Stomach (tissue), 9 donors: Measurements from ENCODE around the gene EPB41. TPM values are rescaled to one million over a fixed set of nuclear protein-coding genes. Genes with fewer than 3 reads are reported as not detected.
A peak's percentile ranks its signal among the peaks of the same experiment; 100 is the strongest.
"Not testable (repeated sequence)": the region's sequence is repeated elsewhere in the genome, so short reads cannot be mapped to it uniquely, and the experiment has no call there.

Experiments used
- DNase-seq, 2 donors: peaks; one replicate each; pipeline versions ENCODE4 v3.0.0 to v3.0.0-alpha.2; 2013 to 2019
- H3K27ac ChIP-seq, 5 donors: fragments of 200-600 bp in 4 of 5; sonication (generic) in 4 of 5; one replicate each; pipeline ENCODE4 v1.5.1; 2013 to 2019; ENCODE audit warnings: mild to moderate bottlenecking in 1 of 5, moderate library complexity in 1 of 5
- H3K27me3 ChIP-seq, 3 donors: fragments of 200-600 bp; sonication (generic); one replicate each; pipeline ENCODE4 v1.5.1; 2017 to 2019; ENCODE audit warnings: mixed run types in 1 of 3
- H3K36me3 ChIP-seq, 4 donors: fragments of 200-600 bp; sonication (generic); 1 replicate in 3 of 4; 2 replicates in 1 of 4; pipeline ENCODE4 v1.5.1; 2016 to 2019
- H3K4me1 ChIP-seq, 4 donors: fragments of 200-600 bp; sonication (generic); one replicate each; pipeline ENCODE4 v1.5.1; 2016 to 2019
- H3K4me3 ChIP-seq, 4 donors: fragments of 200-600 bp; sonication (generic) in 3 of 4; one replicate each; pipeline ENCODE4 v1.5.1; 2016 to 2019; ENCODE audit warnings: mild to moderate bottlenecking in 1 of 4
- H3K9me3 ChIP-seq, 4 donors: fragments of 200-600 bp; sonication (generic); one replicate each; pipeline ENCODE4 v1.5.1; 2016 to 2019
- CTCF ChIP-seq, 7 experiments: fragments of 450-650 bp in 4 of 7; fragments of 200-600 bp in 3 of 7; sonication (generic) in 3 of 7; IDR thresholded peaks; one replicate each; pipeline ENCODE4 v1.5.1; 2016 to 2019; ENCODE audit warnings: antibody characterized with exemption in 7 of 7, control low read depth in 2 of 7, mild to moderate bottlenecking in 1 of 7
- EP300 ChIP-seq: sonication (generic); formaldehyde crosslinking; IDR thresholded peaks from one replicate; pipeline ENCODE4 v1.6.1; 2017; ENCODE audit warnings: antibody characterized with exemption
- POLR2A ChIP-seq, 4 donors: fragments of 450-650 bp; IDR thresholded peaks; one replicate each; pipeline ENCODE4 v1.6.1; 2016; ENCODE audit warnings: antibody characterized with exemption in 4 of 4, control low read depth in 2 of 4, mild to moderate bottlenecking in 1 of 4, moderate library complexity in 1 of 4
- POLR2AphosphoS5 ChIP-seq, 3 donors: sonication (generic); formaldehyde crosslinking; IDR thresholded peaks; one replicate each; pipeline ENCODE4 v1.6.1; 2016; ENCODE audit warnings: antibody characterized with exemption in 3 of 3
- WGBS, 5 donors: extraction: QIAGEN DNeasy Blood & Tissue Kit in 3 of 5; methylation state at CpG; one replicate each; pipeline versions ENCODE4 v1.1.5 to v1.1.7; 2013 to 2018; 5-methylcytosine and 5-hydroxymethylcytosine counted together
- intact Hi-C: fragments of 100-400 bp; cut with DNase I; formaldehyde crosslinking; loops from one replicate; pipeline ENCODE4 v1.15.1; 2023; ENCODE audit warnings: low total_unique reads
- polyA plus RNA-seq, 3 donors: library from polyadenylated mRNA; stranded (reverse); fragments of 200-250 nt; gene quantifications; one replicate each; pipeline ENCODE4 v1.2.3, GENCODE V29; 2013
- total RNA-seq, 5 donors: library from RNA; depleted of rRNA; stranded (reverse); fragments of >200 nt; gene quantifications; one replicate each; pipeline versions ENCODE4 v1.1.0 to v1.2.3, GENCODE V29; 2014 to 2016
- donor health status: healthy with polysubstance abuse.
- donor health status: Bipolar disorder and iron deficiency.
- donor health status: healthy.

The EPB41 gene
- total and polyA plus RNA-seq, 8 donors: 6.4 to 112 (median 48.1) TPM

GRCh38 chr1:29125788-29126187 is 211.4 kb downstream of the EPB41 start:
- Histone ChIP-seq H3K9me3 (no peaks in the 10 kb centered on the region), H3K36me3 (no peaks in the 10 kb centered on the region), H3K4me3 (no peak overlapping the region), H3K27ac (peak overlapping the region in 3 of 5 donors; percentile 88 to 93 (median 91)), H3K27me3 (peaks cover 0 to 61% (median 48%) of the 10 kb centered on the region in 3 donors), H3K4me1 (peaks cover 36 to 50% (median 44%) of the 10 kb centered on the region in 4 donors)
- no peak for TF ChIP-seq POLR2A (IDR thresholded peaks at IDR 0.05)
- peak in 1 of 7 experiments; percentile 5 for TF ChIP-seq CTCF (IDR thresholded peaks at IDR 0.05)
- TF ChIP-seq POLR2AphosphoS5 (IDR thresholded peaks at IDR 0.05): no peak
- TF ChIP-seq EP300: no peak
- no peak for DNase-seq
- intact Hi-C loops: loop anchor here (10.0 kb wide), 1 partner anchor 59 kb away; the partner anchor contains the start of gene SRSF4
- 81 to 93% (median 91%) methylated on average over 6 of the region's 6 CpGs for WGBS, 5 donors

- TF ChIP-seq EP300 (no peak), POLR2AphosphoS5 (IDR thresholded peaks at IDR 0.05) (no peak), POLR2A (IDR thresholded peaks at IDR 0.05) (no peak), CTCF (IDR thresholded peaks at IDR 0.05) (no peak)
- no peak for DNase-seq
- H3K9me3 ChIP-seq: no peaks in the 10 kb centered on the region
- H3K4me3 ChIP-seq: no peak overlapping the region
- WGBS, 5 donors: 95 to 99% (median 97%) methylated on average over 6 of the region's 6 CpGs
- H3K27ac ChIP-seq: no peak overlapping the region
- intact Hi-C loops: loop anchor here (10.0 kb wide), 1 partner anchor 59 kb away; the partner anchor contains the start of gene SRSF4
- no peaks in the 10 kb centered on the region for H3K36me3 ChIP-seq
- H3K27me3 ChIP-seq: peaks cover 0 to 57% (median 44%) of the 10 kb centered on the region in 3 donors
- peaks cover 36 to 46% (median 41%) of the 10 kb centered on the region in 4 donors for H3K4me1 ChIP-seq
These were observed 211.8 kb downstream of the EPB41 start for GRCh38 chr1:29126198-29126597.

- Histone ChIP-seq H3K4me3 (no peak overlapping the region), H3K27ac (no peak overlapping the region), H3K36me3 (no peaks in the 10 kb centered on the region), H3K27me3 (peaks cover 0 to 31% (median 18%) of the 10 kb centered on the region in 3 donors), H3K4me1 (peaks cover 10 to 24% (median 19%) of the 10 kb centered on the region in 4 donors), H3K9me3 (no peaks in the 10 kb centered on the region)
- DNase-seq: no peak
- intact Hi-C loops: loop anchor here (10.0 kb wide), 1 partner anchor 56 kb away; the partner anchor contains the start of gene SRSF4
- 74 to 87% (median 82%) methylated on average over 2 to 6 of the region's 6 CpGs for WGBS, 5 donors
- TF ChIP-seq CTCF (IDR thresholded peaks at IDR 0.05) (no peak), POLR2AphosphoS5 (IDR thresholded peaks at IDR 0.05) (no peak), POLR2A (IDR thresholded peaks at IDR 0.05) (no peak), EP300 (no peak)
These were observed 214.4 kb downstream of the EPB41 start for GRCh38 chr1:29128739-29129138.

GRCh38 chr1:29129916-29130315 is 215.5 kb downstream of the EPB41 start:
- no peaks in the 10 kb centered on the region for H3K9me3 ChIP-seq
- intact Hi-C loops: loop anchor here (10.0 kb wide), 1 partner anchor 55 kb away; the partner anchor contains the start of gene SRSF4
- peaks cover under 1 to 18% (median 13%) of the 10 kb centered on the region in 4 donors for H3K4me1 ChIP-seq
- H3K36me3 ChIP-seq: no peaks in the 10 kb centered on the region
- 75 to 93% (median 87%) methylated on average over 5 of the region's 5 CpGs for WGBS, 5 donors
- no peak overlapping the region for H3K4me3 ChIP-seq
- peaks cover 0 to 27% (median 7%) of the 10 kb centered on the region in 3 donors for H3K27me3 ChIP-seq
- TF ChIP-seq EP300 (no peak), POLR2A (IDR thresholded peaks at IDR 0.05) (no peak), CTCF (IDR thresholded peaks at IDR 0.05) (no peak), POLR2AphosphoS5 (IDR thresholded peaks at IDR 0.05) (no peak)
- H3K27ac ChIP-seq: no peak overlapping the region
- DNase-seq: no peak

GRCh38 chr1:29131056-29131455 is 216.7 kb downstream of the EPB41 start:
- not testable (repeated sequence) for H3K4me3 ChIP-seq

More at GRCh38 chr1:29131056-29131455, 216.7 kb downstream of the EPB41 start:
- DNase-seq, H3K27ac ChIP-seq, H3K36me3 ChIP-seq, H3K9me3 ChIP-seq, intact Hi-C loops: not testable (repeated sequence)
- WGBS, 5 donors: 94 to 100% (median 97%) methylated on average over 4 to 29 of the region's 29 CpGs
- H3K27me3 ChIP-seq: peaks cover 0 to 18% (median 0%) of the 10 kb centered on the region in 3 donors
- H3K4me1 ChIP-seq: peaks cover 0 to 10% (median 7%) of the 10 kb centered on the region in 4 donors
